HG02981 (cell line): ENCODE measurements around the gene BMP8A.
"Not testable (repeated sequence)": the region's sequence is repeated elsewhere in the genome, so short reads cannot be mapped to it uniquely, and the experiment has no call there.

Source experiments
- ATAC-seq: cut with Tn5 transposase; IDR thresholded peaks from one replicate; pipeline ENCODE4 v1.9.1; 2021; ENCODE audit warnings: mild to moderate bottlenecking, moderate library complexity; ENCODE audit not compliant: unreplicated experiment

The BMP8A gene

GRCh38 chr1:39491146-39491921 is at the start of gene BMP8A:
BMP8A (plus strand) TSS chr1:39491636; CDS start chr1:39491992, 356 bp downstream.
- peak; percentile 75 for ATAC-seq

GRCh38 chr1:39441797-39442196 is 49.6 kb upstream of the BMP8A start:
- ATAC-seq = no peak

- no peak for ATAC-seq
Observed at GRCh38 chr1:39445573-39445972, 45.9 kb upstream of the BMP8A start.

- ATAC-seq = no peak
Observed at GRCh38 chr1:39446986-39447567, 44.4 kb upstream of the BMP8A start.

GRCh38 chr1:39450041-39450440 is 41.4 kb upstream of the BMP8A start:
- ATAC-seq = not testable (repeated sequence)

- ATAC-seq = no peak
Observed at GRCh38 chr1:39450956-39451606, 40.4 kb upstream of the BMP8A start.

GRCh38 chr1:39452081-39452480 is 39.4 kb upstream of the BMP8A start:
- ATAC-seq = no peak

- no peak for ATAC-seq
Observed at GRCh38 chr1:39452540-39452939, 38.9 kb upstream of the BMP8A start.

- ATAC-seq = no peak
Observed at GRCh38 chr1:39453603-39454002, 37.8 kb upstream of the BMP8A start.

GRCh38 chr1:39458991-39459390 is 32.4 kb upstream of the BMP8A start:
- no peak for ATAC-seq

GRCh38 chr1:39462074-39462473 is 29.4 kb upstream of the BMP8A start:
- no peak for ATAC-seq

GRCh38 chr1:39466413-39467107 is 24.9 kb upstream of the BMP8A start:
- no peak for ATAC-seq

GRCh38 chr1:39467108-39467720 is 24.2 kb upstream of the BMP8A start:
- not testable (repeated sequence) for ATAC-seq

GRCh38 chr1:39469150-39469549 is 22.3 kb upstream of the BMP8A start:
- no peak for ATAC-seq

GRCh38 chr1:39470040-39470439 is 21.4 kb upstream of the BMP8A start:
- no peak for ATAC-seq

GRCh38 chr1:39472826-39473225 is 18.6 kb upstream of the BMP8A start:
- no peak for ATAC-seq

GRCh38 chr1:39473324-39473723 is 18.1 kb upstream of the BMP8A start:
- ATAC-seq = no peak

GRCh38 chr1:39474810-39475209 is 16.6 kb upstream of the BMP8A start:
- no peak for ATAC-seq

GRCh38 chr1:39475551-39475950 is 15.9 kb upstream of the BMP8A start:
- ATAC-seq = not testable (repeated sequence)

- no peak for ATAC-seq
Observed at GRCh38 chr1:39478126-39478915, 13.1 kb upstream of the BMP8A start.
